KG1 (cell line): ENCODE measurements around the gene CASP14.
"Not testable (repeated sequence)": the region's sequence is repeated elsewhere in the genome, so short reads cannot be mapped to it uniquely, and the experiment has no call there.

Source experiments
- DNase-seq: peaks from one replicate; lab custom pipeline; 2025; lab: John Stamatoyannopoulos, UW

The CASP14 gene

DNA sequence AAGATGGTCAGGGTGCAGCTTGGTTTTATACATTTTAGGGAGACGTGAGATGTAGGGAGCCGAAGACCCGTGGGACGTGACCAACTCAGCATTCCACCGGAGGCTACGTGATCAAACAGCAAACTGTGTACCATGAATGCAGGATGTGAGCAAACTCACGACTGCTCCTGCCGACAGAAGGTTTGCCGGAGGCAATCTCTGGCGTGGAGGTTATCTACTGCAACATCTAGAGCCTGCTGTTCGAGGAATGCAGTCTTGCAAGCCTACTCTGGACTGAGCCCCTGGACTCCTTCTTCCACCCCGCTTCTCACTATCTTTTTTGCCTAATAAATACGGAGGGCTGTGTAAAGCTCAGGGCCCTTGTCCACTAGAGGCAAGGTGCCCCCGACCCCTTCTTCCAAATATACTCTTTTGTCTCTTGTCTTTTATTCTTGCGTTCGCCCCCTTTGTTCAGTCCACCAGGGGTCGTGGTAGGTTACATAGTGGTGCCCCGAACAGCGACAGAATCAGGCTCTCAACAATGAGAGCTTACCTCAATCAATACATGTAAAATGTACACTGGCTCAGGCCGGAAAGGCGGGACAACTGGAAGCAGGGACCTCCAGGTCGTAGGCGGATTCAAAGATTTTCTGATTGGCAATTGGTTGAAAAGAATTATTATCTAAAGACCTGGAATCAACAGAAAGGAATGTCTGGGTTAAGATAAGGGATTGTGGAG, 23.8 kb downstream of the CASP14 start:
- DNase-seq, result no peak

DNA sequence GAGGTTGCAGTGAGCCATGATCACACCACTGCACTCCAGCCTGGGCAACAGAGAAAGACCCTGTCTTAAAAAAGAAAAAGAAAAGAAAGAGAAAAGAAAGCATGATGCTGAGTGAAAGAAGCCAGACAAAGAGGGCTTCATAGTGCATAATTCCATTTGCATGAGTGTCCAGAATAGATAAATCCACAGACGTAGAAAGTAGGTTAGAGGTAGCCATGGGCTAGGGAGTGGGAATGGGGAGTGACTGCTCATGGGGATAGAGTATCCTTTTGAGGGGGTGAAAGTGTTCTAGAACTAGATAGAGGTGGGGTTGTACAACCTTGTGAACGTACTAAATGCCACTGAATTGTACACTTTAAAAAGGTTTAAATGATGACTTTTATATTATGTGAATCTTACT, 25.1 kb downstream of the CASP14 start:
- no peak for DNase-seq

DNA sequence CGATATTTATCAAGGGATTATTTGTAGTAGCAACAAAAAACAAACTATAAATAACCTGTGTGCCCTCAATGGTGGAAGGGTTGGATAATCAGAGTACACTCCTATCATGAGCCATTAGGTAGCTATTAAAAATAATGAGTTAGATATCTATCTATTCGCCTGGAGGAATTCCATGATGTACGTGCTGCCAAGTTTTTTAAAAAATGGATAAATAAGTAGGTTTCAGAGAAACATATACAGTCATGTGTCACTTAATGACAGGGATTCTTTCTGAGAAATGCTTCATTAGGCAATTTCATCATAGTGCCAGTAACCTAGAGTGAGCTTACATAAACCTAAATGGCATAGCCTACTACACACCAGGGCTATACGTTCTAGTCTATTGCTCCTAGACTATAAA, 26.5 kb downstream of the CASP14 start:
- no peak for DNase-seq

DNA sequence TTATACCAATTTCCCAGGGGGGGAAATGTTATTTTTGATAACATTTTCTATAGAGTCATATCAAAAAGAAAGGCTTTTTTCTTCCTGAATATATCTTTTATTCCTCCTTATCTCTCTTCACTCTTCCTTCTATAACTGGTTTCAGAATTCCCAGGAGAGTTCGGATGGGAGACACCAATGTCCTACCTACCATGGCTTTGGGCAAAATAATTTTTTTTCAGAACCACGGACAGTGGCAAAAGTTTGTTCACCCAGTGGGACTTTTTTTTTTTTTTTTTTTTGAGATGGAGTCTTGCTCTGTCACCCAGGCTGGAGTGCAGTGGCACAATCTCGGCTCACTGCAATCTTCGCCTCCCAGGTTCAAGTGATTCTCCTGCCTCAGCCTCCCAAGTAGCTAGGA, 30.7 kb downstream of the CASP14 start:
- DNase-seq, result not testable (repeated sequence)

DNA sequence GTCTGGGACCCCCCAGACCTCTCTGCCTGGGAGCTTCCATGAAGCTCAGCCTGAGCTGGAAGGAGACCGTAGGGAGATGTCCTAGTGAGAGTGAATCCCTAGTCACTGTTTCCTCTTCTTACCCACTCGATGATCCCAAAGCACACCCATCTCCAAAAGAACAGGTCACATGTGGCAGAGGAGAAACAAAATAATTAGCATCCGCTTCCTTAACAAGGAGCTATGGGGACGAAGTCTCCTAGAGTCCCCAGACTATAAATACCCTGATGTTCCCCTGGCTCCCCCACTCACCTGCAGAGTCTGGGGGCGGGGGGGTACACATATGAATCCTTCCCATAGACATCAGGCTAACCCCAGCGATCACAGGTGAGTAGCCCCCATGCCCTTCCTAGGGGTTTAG, 32.6 kb downstream of the CASP14 start, which contains the start of gene OR1I1:
TSS of gene OR1I1 (plus strand) at position 301 of the 400 bp plus-strand sequence. CDS start 4,855 bp downstream, outside the sequence.
- no peak for DNase-seq

DNA sequence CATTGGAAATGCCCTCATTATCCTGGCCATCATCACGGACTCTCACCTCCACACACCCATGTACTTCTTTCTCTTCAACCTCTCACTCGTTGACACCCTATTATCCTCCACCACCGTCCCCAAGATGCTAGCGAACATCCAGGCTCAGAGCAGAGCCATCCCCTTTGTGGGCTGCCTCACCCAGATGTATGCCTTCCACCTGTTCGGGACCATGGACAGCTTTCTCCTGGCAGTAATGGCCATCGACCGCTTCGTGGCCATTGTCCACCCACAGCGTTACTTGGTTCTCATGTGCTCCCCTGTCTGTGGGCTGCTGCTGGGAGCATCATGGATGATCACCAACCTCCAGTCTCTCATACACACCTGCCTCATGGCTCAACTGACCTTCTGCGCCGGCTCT, 37.9 kb downstream of the CASP14 start:
- DNase-seq, result no peak

DNA sequence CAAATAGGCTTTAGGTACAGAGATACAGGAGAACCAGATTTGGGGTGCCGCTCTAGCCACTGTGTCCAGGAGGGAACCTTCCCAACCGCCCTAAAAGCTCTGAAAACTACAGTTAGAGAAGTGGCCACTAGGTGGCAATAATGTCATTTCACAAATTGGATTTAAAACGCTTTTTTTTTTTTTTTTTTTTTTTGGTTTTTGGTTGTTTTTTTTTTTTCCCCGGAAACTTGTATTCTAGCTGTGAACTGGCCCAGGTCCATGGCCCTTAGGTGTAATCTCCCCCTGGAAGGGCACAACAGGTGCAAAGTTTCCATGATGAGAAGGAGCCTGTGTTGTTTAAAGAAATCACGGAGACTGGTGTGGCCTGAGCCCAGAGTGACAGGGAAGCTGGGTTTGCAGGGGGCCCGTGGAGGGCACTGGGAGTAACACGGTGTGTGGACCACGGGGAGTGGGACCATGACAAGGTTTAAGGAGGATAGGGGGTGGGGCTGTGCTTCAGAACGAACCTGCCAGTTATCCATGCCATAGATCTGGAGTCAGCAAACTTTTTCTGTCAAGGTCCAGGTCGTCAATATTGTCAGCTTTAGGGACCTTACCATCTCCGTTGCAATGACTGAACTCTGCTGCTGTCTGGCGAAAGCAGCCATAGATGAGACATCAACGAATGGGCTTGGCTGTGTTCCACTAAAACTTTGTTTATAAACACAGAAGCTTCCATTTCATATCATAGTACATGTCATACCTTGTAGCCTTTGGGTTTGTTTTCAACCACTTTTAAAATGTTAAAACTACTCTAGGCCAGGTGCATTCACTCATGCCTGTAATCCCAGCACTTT, 42.9 kb downstream of the CASP14 start:
- peak; percentile 62 for DNase-seq

DNA sequence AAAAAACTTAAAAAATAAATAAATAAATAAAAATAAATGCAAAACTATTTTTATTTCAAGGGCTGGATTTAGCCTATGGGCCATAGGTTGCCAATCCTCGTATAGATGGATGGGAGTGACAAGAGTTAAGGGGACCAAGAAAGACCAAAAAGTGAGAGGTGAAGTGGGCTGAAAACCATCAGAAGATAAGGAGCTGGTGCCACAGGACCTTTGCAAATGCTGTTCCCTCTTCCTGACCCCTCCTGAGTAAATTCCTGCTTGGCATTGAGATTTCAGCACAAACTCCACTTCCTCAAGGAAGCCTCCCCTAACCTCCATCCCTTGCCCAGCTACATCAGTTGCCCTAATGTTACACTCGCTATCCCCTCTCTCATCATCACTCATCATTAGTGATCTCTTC, 43.7 kb downstream of the CASP14 start:
- no peak for DNase-seq

DNA sequence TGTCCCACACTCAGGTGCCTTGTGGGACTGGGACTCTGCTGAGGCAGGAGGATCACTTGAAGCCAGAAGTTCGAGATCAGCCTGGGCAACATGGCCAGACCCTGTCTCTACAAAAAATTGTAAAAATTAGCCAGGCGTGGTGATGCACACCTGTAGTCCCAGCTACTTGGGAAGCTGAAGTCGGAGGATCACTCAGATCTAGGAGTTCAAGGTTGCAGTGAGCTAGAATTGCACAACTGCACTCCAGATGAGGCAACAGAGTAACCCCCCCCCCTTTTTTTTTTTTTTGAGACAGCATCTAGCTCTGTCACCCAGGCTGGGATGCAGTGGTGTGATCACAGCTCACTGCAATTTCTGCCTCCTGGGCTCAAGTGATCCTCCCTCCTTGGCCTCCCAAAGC, 46.9 kb downstream of the CASP14 start:
- no peak for DNase-seq

DNA sequence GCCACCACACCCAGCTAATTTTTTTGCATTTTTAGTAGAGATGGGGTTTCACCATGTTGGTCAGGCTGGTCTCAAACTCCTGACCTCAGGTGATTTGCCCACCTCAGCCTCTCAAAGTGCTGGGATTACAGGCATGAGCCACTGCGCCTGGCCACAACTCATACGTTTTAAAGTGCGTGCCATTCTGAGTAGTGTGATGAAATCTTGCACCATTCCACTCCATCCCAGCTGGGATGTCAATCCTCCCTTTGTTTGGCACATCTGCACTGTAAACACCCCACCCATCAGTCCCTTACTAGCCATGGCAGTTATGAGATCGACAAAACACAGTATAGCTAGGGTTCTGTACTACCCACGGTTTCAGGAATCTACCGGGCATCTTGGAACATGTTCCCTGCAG, 48.7 kb downstream of the CASP14 start:
- DNase-seq, result not testable (repeated sequence)

DNA sequence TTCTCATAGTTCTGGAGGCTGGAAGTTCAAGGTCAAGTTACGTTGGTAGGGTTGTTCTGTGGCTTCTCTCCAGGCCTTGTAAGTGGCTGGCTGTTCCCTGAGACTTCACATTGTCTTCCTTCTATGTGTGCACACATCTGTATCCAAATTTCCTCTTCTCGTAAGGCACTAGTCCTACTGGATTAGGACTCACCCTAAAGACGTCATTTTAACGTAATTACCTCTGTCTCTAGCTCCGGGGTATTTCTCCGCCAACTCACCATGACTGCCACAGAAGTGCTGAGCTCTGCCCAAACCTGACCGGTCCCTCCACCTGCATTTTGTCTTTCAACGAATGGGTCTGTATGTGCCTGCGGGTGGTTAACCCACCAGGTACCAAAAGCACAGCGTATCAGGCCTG, 49.2 kb downstream of the CASP14 start:
- no peak for DNase-seq

DNA sequence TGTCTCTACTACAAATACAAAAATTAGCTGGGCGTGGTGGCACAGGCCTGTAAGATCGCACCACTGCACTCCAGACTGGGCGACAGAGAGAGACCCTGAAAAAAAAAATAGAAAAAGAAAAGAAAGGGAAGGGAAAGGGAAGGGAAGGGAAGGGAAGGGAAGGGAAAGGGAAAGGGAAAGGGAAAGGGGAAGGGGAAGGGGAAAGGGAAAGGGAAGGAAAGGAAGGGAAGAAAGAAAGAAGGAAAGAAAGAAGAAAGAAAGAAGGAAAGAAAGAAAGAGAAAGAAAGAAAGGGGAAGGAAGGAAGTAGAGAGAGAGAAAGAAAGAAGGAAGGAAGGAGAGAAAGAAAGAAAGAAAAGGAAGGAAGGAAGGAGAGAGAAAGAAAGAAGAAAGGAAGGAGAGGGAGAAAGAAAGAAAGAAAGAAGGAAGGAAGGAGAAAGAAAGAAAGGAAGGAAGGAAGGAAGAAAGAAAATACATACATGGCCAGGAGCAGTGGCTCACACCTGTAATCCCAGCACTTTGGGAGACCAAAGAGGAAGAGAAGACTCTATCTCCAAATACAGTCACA, 49.8 kb downstream of the CASP14 start:
- DNase-seq, result no peak

DNA sequence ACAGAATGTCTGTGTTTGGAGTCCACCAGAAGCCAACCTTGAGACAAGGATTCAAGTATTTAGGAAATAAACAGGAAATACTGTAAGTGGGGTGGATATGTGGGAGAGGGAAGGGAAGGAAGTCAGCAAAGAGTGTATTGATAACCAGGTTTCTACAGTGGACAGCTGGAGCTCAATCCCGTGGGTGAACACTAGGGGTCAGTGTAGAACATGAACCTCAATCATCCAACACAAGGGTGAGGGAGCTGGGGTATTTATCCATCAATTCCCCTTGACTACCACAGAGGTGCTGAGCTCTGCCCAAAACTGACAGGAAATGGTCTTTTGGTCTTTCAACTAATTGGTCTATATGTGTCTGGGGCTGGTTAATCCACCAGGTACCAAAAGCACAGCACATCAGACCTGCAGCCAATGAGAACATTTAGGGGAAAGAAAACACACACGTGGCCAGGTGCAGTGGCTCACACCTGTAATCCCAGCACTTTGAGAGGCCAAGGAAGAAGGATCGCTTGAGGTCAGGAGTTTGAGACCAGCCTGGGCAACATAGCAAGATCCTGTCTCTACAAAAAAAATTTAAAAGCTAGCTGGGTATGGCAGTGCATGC, 52.3 kb downstream of the CASP14 start:
- peak; percentile 15 for DNase-seq

DNA sequence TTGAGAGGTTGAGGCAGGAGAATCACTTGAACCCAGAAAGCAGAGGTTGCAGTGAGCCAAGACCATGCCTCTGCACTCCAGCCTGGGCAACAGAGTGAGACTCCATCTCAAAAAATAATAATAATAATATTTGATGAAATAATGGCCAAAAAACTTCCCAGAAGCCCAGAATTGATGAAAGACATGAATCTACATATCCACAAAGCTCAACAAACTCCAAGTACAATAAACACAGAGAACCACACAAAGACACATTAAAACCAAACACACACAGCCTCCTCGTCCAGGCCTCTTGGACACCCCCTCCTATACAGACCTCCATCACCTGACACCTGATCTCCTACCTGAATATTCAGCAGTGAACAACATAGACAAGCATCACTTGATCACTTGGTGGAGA, 54.7 kb downstream of the CASP14 start:
- no peak for DNase-seq

DNA sequence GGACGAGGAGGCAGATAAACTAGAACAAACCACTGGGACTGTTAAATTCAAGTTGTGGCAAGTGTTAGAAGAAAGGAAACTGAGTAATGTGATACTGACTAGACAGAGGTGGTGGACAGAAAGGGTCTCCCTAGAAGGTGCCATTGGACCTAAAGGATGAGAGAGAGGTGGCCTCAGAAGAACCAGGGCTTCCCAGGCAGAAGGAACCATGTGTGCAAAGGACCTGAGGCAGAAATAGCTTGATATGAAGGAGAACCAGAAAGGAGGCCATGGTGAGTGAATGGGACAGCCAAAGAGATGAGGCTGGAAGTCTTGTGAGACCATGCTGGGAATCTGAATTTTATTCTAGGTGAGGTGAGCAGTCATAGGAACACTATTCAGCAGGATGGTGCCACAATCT, 55.1 kb downstream of the CASP14 start:
- DNase-seq, result no peak

DNA sequence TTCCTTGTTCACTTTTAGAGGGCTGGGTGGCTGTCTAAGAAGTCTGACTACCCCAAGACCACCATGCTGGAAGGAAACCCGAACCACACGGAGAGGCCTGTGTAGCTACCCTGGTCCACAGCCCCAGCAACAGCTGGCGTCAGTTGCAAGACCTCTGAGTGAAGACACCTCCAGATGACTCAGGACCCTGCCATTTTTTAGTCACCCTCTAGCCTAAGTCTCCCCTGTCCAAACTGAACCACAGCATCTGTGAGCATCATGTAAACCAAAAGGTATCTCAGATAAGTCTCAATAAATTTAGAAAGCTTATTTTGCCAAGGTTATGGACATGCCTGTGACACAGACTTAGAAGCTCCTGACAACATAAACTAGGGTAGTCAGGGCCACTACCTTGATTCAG, 55.8 kb downstream of the CASP14 start:
- DNase-seq, result no peak

DNA sequence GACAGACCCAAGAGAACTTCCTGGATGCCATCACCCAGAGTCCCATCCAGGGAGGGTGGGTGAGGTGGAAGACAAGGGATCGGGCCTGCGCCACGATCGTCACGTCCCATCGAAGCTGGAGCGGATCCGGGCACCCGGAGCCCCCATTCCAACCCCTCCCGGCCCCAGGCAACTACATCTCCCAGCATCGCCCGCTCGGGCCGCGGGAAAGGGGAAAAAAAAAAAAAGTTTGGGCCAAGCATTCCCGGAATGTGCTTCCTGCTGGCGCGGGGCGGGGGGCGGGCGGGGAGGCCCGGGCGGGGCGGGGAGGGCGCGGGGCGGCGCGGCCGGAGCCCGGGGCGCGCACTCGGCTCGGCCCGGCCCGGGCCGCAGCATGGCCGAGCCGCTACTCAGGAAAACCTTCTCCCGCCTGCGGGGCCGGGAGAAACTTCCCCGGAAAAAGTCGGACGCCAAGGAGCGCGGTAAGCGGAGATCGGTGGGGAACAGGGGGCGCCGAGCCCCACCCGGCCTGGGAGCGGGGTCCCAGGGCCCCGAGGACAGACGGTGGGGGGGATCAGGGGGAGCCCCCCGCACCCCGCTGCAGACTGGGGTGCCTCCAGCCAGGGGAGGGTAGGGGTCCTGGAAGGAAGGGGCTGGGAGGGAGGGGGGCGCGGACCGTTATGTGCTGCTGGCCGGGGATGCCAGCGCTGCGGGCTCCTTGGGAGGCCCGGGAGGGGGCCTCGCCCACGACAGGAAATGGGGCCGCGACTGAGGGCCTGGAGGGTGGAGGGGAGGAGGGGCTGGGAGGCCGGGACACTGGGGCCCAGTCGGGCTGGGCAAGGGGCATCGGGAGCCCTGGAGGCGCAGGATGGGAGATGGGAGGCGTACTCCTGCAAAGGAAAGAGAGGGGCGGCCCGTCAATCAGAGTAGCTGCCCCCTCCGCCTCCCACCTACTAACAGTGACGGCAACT, 58.1 kb downstream of the CASP14 start, which contains the start of gene SYDE1:
TSS of gene SYDE1 (plus strand) at position 341 of the 950 bp plus-strand sequence. CDS start at position 374, 33 bp downstream.
- no peak for DNase-seq
